Activated CD4-positive, alpha-beta T cell treated with anti-CD3 and anti-CD28 coated beads, Interleukin-2, amount 50 U/mL, for 24 hours (primary cell): Measurements from ENCODE around the gene KLHL35.
"Not testable (repeated sequence)": the region's sequence is repeated elsewhere in the genome, so short reads cannot be mapped to it uniquely, and the experiment has no call there.

Source experiments
- DNase-seq, 2 donors: peaks; one replicate each; pipeline ENCODE4 v3.0.0-alpha.2; 2020; ENCODE audit warnings: low read depth in 1 of 2, low spot score in 1 of 2

Gene KLHL35

GRCh38 chr11:75426720-75427086, 6.3 kb downstream of the KLHL35 start:
- DNase-seq, result no peak

- no peak for DNase-seq
These were observed 7.6 kb downstream of the KLHL35 start for GRCh38 chr11:75425422-75425821.

- DNase-seq, result no peak
These were observed 8.6 kb downstream of the KLHL35 start for GRCh38 chr11:75424396-75424795.

- DNase-seq, result no peak
These were observed 9.3 kb downstream of the KLHL35 start for GRCh38 chr11:75423721-75424120.

GRCh38 chr11:75422248-75423231, 10.5 kb downstream of the KLHL35 start:
- no peak for DNase-seq

GRCh38 chr11:75421902-75422247, 11.1 kb downstream of the KLHL35 start:
- DNase-seq, result no peak

GRCh38 chr11:75421035-75421602, 11.9 kb downstream of the KLHL35 start:
- DNase-seq, result no peak

- no peak for DNase-seq
These were observed 12.6 kb downstream of the KLHL35 start for GRCh38 chr11:75420224-75421034.

GRCh38 chr11:75413864-75414263, 19.1 kb downstream of the KLHL35 start:
- no peak for DNase-seq

GRCh38 chr11:75413146-75413545, 19.9 kb downstream of the KLHL35 start:
- DNase-seq, result not testable (repeated sequence)

- not testable (repeated sequence) for DNase-seq
These were observed 23.0 kb downstream of the KLHL35 start for GRCh38 chr11:75409971-75410370.

- no peak for DNase-seq
These were observed 24.1 kb downstream of the KLHL35 start for GRCh38 chr11:75408957-75409219.

- DNase-seq, result no peak
These were observed 26.6 kb downstream of the KLHL35 start for GRCh38 chr11:75406338-75406777.

- DNase-seq, result no peak
These were observed 28.9 kb downstream of the KLHL35 start for GRCh38 chr11:75403983-75404658.

- DNase-seq, result no peak
These were observed 30.0 kb downstream of the KLHL35 start for GRCh38 chr11:75403037-75403436.

GRCh38 chr11:75402002-75402773, 30.8 kb downstream of the KLHL35 start:
- no peak for DNase-seq

- DNase-seq, result no peak
These were observed 32.7 kb downstream of the KLHL35 start for GRCh38 chr11:75400146-75400865.

- peak; percentile 76 to 85 for DNase-seq
These were observed 33.5 kb downstream of the KLHL35 start, which contains the start of gene RPS3 for GRCh38 chr11:75399344-75400145. Gene RPS3, plus strand, starts transcription at chr11:75399518. Its CDS starts 30 bp downstream, at chr11:75399548.

- no peak for DNase-seq
These were observed 34.1 kb downstream of the KLHL35 start for GRCh38 chr11:75398906-75399305.
